Karpas-422 (cell line): Measurements from ENCODE around the gene EIF4H. TPM values are rescaled to one million over a fixed set of nuclear protein-coding genes. Genes with fewer than 3 reads are reported as not detected.

Experiments used
- DNase-seq: peaks from one replicate; pipeline ENCODE4 v3.0.0-alpha.2; 2015
- H2AFZ ChIP-seq: fragments of 200-600 bp; sonication (generic); 2 replicates; pipeline ENCODE4 v1.6.1; 2014; ENCODE audit warnings: antibody characterized with exemption, low read length, mixed read lengths
- H3K27ac ChIP-seq: fragments of 200-600 bp; sonication (generic); 2 replicates; pipeline ENCODE4 v1.5.1; 2014; ENCODE audit warnings: mild to moderate bottlenecking, low read length, moderate library complexity
- H3K27me3 ChIP-seq: fragments of 200-600 bp; sonication (generic); 2 replicates; pipeline ENCODE4 v1.6.1; 2014; ENCODE audit warnings: low read length, mixed read lengths
- H3K36me3 ChIP-seq: fragments of 200-600 bp; sonication (generic); 2 replicates; pipeline ENCODE4 v1.6.1; 2014; ENCODE audit warnings: low read length, mixed read lengths; ENCODE audit not compliant: insufficient read depth
- H3K4me1 ChIP-seq: fragments of 200-600 bp; sonication (generic); 2 replicates; pipeline ENCODE4 v1.6.1; 2014; ENCODE audit warnings: mild to moderate bottlenecking, low read length, mixed read lengths
- H3K4me2 ChIP-seq: fragments of 200-600 bp; sonication (generic); 2 replicates; pipeline ENCODE4 v1.6.1; 2014; ENCODE audit warnings: low read length, low read depth, mild to moderate bottlenecking; ENCODE audit not compliant: poor library complexity, severe bottlenecking
- H3K4me3 ChIP-seq: fragments of 200-600 bp; sonication (generic); 2 replicates; pipeline ENCODE4 v1.5.1; 2014; ENCODE audit warnings: mild to moderate bottlenecking, antibody characterized with exemption, low read length, mixed read lengths
- H3K79me2 ChIP-seq: fragments of 200-600 bp; sonication (generic); 2 replicates; pipeline ENCODE4 v1.6.1; 2014; ENCODE audit warnings: mild to moderate bottlenecking, low read length, mixed read lengths
- H3K9ac ChIP-seq: fragments of 200-600 bp; sonication (generic); 2 replicates; pipeline ENCODE4 v1.6.0; 2014; ENCODE audit warnings: low read length
- H3K9me2 ChIP-seq: fragments of 200-600 bp; sonication (generic), shearing (Covaris generic); replicated peaks from 2 replicates; pipeline ENCODE4 v1.6.0; 2014; ENCODE audit warnings: mild to moderate bottlenecking, low read length, moderate library complexity; ENCODE audit not compliant: insufficient read depth
- H3K9me3 ChIP-seq: fragments of 300-700, 200-600 bp; sonication (generic); 2 replicates; pipeline ENCODE4 v1.6.1; 2014; ENCODE audit warnings: low read length, mixed read lengths
- H4K20me1 ChIP-seq: fragments of 200-600 bp; sonication (generic); 2 replicates; pipeline ENCODE4 v1.6.1; 2014; ENCODE audit warnings: mild to moderate bottlenecking, antibody characterized with exemption, low read length, low read depth; ENCODE audit not compliant: insufficient read depth
- total RNA-seq: library from RNA; depleted of rRNA; stranded (reverse); fragments of >200 nt; shearing (Covaris generic); gene quantifications from 2 replicates; pipeline ENCODE4 v1.2.3, GENCODE V29; 2014; ENCODE audit warnings: low replicate concordance; rRNA removed

EIF4H gene
- total RNA-seq = 200 and 286 TPM in 2 replicates

DNA sequence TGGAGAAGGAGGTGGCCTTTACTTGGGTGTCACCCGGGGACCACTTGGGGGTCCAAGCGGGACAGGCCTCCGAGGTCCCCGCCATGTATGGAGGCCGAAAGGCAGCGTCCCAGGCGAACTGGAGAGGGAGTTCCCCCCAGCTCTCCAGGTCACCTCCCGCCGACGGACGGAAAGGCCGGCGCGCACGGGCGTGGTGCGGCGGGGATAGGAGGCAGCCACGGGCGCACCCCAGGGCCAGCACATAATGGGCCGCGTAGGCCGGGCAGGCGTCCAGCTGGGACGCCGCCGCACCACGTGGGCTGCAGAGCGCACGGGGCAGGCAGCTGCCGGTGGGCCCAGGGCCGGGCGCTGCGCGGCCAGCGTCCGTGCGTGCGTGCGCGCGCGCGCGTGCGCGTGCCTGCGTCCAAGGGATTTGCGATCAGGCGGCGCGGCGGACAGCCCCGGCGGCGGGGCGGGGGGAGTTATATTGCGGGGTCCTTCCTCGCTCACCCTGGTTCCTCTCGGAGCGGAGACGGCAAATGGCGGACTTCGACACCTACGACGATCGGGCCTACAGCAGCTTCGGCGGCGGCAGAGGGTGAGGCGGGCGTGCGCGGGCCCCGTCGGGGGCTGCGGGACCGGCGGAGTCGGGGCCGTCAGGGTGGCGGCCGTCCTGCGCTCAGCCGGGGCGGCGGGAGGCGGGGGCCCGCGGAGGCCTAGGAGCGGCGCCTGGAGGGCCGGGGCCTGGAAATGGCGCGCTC is at the start of gene EIF4H:
Gene EIF4H (plus strand): TSS at position 491 of the 740 bp plus-strand sequence. CDS start 28 bp downstream, at position 519.
- H3K27ac ChIP-seq = peak within 1 kb of the TSS; percentile 57
- H4K20me1 ChIP-seq = peaks cover 45% of the 10 kb centered on the region
- H3K4me3 ChIP-seq = peak within 1 kb of the TSS; percentile 85
- H3K27me3 ChIP-seq = no peaks in the 10 kb centered on the region
- no peaks in the 10 kb centered on the region for H3K9me2 ChIP-seq
- peak within 1 kb of the TSS; percentile 14; the same call in 1 of the 2 replicates for H2AFZ ChIP-seq
- DNase-seq = peak; percentile 98
- H3K9me3 ChIP-seq = no peaks in the 10 kb centered on the region
- H3K4me1 ChIP-seq = peaks cover 49% of the 10 kb centered on the region
- peak within 1 kb of the TSS; percentile 98 for H3K4me2 ChIP-seq
- H3K36me3 ChIP-seq = peaks cover 22% of the 10 kb centered on the region
- H3K9ac ChIP-seq = peak within 1 kb of the TSS; percentile 87
- peaks cover 47% of the 10 kb centered on the region for H3K79me2 ChIP-seq

DNA sequence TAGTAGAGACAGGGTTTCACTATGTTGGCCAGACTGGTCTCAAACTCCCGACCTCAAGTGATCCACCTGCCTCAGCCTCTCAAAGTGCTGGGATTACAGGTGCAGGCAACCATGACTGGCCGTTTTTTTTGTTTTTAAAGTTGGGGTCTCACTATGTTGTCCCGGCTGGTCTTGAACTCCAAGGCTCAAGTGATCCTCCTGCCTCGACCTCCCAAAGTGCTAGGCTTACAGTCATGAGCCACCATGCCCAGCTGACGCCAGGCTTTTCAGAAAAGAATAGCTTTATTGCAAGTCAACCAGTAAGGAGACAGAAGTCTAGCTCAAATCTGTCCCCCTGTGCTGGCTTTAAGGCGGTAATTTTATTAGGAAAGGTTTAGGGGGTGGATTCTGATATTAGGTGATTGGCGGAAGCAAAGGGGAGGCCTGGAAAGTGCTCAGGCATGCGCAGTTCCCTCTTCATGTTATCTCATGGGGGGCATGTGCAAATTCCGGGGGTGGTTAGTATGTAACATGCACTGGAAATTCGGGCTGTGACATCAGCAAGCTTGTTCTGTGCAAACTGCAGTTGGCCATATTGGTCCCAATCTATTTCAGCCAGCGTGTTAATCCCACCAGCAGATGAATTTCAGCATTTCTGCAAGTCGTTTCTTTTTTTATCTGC is 47.8 kb upstream of the EIF4H start:
- Histone ChIP-seq H2AFZ (no peak overlapping the region), H3K9me2 (no peaks in the 10 kb centered on the region), H3K4me2 (no peak overlapping the region), H3K27ac (no peak overlapping the region), H4K20me1 (no peaks in the 10 kb centered on the region; the same call in 1 of the 2 replicates), H3K27me3 (no peaks in the 10 kb centered on the region), H3K9ac (no peak overlapping the region), H3K9me3 (no peaks in the 10 kb centered on the region), H3K4me3 (no peak overlapping the region), H3K36me3 (no peaks in the 10 kb centered on the region), H3K4me1 (peaks cover 23% of the 10 kb centered on the region), H3K79me2 (no peaks in the 10 kb centered on the region)
- DNase-seq = no peak

DNA sequence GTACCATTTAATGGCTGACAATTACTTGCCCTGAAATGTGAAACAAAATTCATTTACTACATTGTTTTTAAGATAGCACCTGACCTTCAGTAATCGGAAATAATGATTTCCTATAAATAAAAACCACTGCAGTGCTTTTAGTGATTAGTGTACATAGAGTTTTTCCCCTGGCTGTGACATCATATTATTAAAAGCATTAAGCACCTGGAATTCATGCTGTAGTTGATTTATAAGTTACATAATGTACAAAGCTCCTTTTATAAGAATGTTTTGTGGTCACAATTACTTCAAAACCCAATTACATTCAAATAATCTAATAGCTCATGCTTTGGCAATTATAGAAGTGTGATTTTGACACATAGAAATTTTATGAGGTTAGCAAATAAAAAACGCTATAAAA is 44.3 kb upstream of the EIF4H start:
- H3K79me2 ChIP-seq = no peaks in the 10 kb centered on the region
- no peaks in the 10 kb centered on the region for H3K9me3 ChIP-seq
- H3K27ac ChIP-seq = no peak overlapping the region
- H3K9ac ChIP-seq = no peak overlapping the region
- no peak overlapping the region for H3K4me3 ChIP-seq
- H3K36me3 ChIP-seq = no peaks in the 10 kb centered on the region
- DNase-seq = peak; percentile 54
- H4K20me1 ChIP-seq = no peaks in the 10 kb centered on the region
- no peaks in the 10 kb centered on the region for H3K27me3 ChIP-seq
- no peak overlapping the region for H3K4me2 ChIP-seq
- H3K4me1 ChIP-seq = peaks cover 11% of the 10 kb centered on the region
- no peaks in the 10 kb centered on the region for H3K9me2 ChIP-seq
- no peak overlapping the region for H2AFZ ChIP-seq

DNA sequence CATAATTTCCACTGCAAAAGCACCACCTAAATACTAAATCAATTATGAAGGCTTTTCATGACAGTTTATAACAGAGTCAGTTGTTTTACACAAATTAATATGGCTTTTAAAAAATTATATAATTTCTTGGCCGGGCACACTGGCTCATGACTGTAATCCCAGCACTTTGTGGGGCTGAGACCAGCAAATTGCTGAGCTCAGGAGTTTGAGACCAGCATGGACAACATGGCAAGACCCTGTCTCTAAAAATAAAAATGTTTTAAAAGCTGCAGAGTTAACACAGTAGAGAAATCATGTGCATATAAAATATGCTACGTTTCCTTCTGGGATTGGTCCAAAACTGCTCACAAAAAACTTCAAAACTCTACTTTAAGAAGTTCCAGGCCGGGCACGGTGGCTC is 43.6 kb upstream of the EIF4H start:
- Histone ChIP-seq H3K9me3 (no peaks in the 10 kb centered on the region), H3K27me3 (no peaks in the 10 kb centered on the region), H3K36me3 (no peaks in the 10 kb centered on the region), H4K20me1 (no peaks in the 10 kb centered on the region), H3K4me1 (peaks cover 11% of the 10 kb centered on the region), H3K79me2 (no peaks in the 10 kb centered on the region), H2AFZ (no peak overlapping the region), H3K9ac (no peak overlapping the region), H3K9me2 (no peaks in the 10 kb centered on the region), H3K4me2 (no peak overlapping the region), H3K4me3 (no peak overlapping the region), H3K27ac (no peak overlapping the region)
- DNase-seq = no peak

DNA sequence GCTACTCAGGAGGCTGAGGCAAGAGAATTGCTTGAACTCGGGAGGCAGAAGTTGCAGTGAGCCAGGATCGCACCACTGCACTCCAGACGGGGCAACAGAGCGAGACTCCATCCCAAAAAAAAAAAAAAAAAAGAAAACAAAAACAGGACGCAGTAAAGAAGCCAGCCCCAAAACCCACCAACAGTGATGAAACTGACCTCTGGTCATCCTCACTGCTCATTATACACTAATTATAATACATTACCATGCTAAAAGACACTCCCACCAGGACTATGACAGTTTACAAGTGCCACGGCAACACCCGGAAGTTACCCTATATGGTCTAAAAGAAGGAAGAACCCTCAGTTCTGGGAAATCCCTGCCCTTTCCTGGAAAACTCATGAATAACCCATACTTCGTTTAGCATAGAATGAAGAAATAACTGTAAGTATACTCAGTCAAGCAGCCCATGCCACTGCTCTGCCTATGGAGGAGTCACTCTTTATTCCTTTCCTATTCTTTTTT is 40.0 kb upstream of the EIF4H start:
- Histone ChIP-seq H3K9ac (no peak overlapping the region), H4K20me1 (no peaks in the 10 kb centered on the region), H3K27me3 (no peaks in the 10 kb centered on the region), H3K9me3 (no peaks in the 10 kb centered on the region), H3K4me1 (peaks cover 11% of the 10 kb centered on the region), H3K9me2 (no peaks in the 10 kb centered on the region), H3K4me3 (no peak overlapping the region), H3K79me2 (no peaks in the 10 kb centered on the region), H2AFZ (no peak overlapping the region), H3K4me2 (no peak overlapping the region), H3K27ac (no peak overlapping the region), H3K36me3 (no peaks in the 10 kb centered on the region)
- no peak for DNase-seq

DNA sequence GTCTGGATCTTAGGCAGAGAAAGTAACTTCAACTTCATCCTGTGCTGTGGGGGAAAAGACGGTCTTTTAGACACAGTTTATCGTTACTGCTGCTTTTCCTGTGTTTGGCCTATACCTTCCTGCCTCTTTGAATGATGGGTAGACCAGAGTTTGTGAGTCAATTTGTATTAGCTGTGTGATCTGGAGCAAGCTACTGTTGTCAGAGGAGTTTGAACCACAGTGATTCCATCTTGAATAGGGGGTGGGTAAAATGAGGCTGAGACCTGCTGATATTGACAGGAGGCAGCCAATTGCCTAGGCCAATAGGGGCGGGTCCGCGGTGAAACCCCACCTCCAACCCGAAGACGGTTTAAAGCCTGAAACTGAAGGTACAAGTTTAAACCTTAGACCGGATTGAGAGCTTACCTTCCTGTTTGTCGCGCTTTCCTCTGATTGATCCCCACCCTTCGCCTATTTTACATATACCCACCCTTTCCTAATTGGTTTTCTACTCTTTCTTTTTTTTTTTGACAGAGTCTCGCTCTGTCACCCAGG is 35.8 kb upstream of the EIF4H start:
- H3K27ac ChIP-seq = no peak overlapping the region
- no peak for DNase-seq
- H3K36me3 ChIP-seq = no peaks in the 10 kb centered on the region
- no peaks in the 10 kb centered on the region for H3K79me2 ChIP-seq
- H3K4me3 ChIP-seq = no peak overlapping the region
- no peaks in the 10 kb centered on the region for H3K9me2 ChIP-seq
- H3K4me2 ChIP-seq = no peak overlapping the region
- H3K9ac ChIP-seq = no peak overlapping the region
- H3K27me3 ChIP-seq = no peaks in the 10 kb centered on the region
- no peak overlapping the region for H2AFZ ChIP-seq
- H4K20me1 ChIP-seq = no peaks in the 10 kb centered on the region
- peaks cover 4% of the 10 kb centered on the region for H3K4me1 ChIP-seq
- H3K9me3 ChIP-seq = no peaks in the 10 kb centered on the region

DNA sequence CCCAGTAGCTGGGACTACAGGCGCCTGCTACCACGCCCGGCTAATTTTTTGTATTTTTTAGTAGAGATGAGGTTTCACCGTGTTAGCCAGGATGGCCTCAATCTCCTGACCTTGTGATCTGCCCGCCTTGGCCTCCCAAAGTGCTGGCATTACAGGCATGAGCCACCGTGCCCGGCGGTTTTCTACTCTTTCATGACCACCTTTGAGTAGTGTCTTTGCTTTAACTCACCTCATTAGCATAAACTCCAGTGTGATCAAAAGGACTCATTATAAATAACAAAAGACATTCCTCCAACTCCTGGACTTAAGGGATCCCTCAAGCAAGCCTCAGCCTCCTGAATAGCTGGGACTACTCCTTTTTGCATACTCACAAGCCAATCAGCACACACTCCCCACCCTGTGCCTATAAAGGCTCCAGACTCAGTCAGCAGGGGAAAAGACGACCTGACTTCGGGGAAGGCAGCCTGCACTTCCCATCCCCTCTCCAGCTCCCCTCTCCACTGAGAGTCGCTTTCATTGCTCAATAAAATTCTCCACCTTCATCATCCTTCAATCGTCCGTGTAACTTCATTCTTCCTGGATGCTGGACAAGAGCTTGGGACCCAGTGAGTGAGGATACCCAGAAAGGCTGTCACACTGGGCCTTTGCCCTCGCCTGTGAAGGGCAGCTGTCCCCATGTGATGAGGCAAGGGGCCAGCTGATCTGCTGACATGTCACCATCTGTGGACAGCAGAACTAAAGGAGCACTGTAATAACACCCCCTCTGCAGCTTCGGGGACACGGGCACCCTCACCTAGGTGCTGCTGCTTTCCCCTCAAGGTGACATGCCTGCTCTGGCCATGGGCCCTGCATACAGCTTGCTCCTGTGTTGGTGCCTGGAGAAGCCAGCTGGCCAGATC is 35.0 kb upstream of the EIF4H start:
- no peaks in the 10 kb centered on the region for H3K27me3 ChIP-seq
- H3K4me2 ChIP-seq = no peak overlapping the region
- no peak for DNase-seq
- no peaks in the 10 kb centered on the region for H3K9me3 ChIP-seq
- H3K79me2 ChIP-seq = no peaks in the 10 kb centered on the region
- H3K4me3 ChIP-seq = no peak overlapping the region
- H3K36me3 ChIP-seq = no peaks in the 10 kb centered on the region
- H3K27ac ChIP-seq = no peak overlapping the region
- H3K9me2 ChIP-seq = no peaks in the 10 kb centered on the region
- H4K20me1 ChIP-seq = no peaks in the 10 kb centered on the region
- no peak overlapping the region for H2AFZ ChIP-seq
- peaks cover 7% of the 10 kb centered on the region for H3K4me1 ChIP-seq
- H3K9ac ChIP-seq = no peak overlapping the region
